Head of caudate nucleus (tissue), 42 donors: ENCODE data around the gene BACH2.
"Not testable (repeated sequence)": the region's sequence is repeated elsewhere in the genome, so short reads cannot be mapped to it uniquely, and the experiment has no call there.

Experiments used
- DNase-seq, 42 donors: peaks; one replicate each; pipeline versions ENCODE4 v3.0.0 to v3.0.0-alpha.2; 2020 to 2021; ENCODE audit warnings: mixed read lengths in 7 of 42
- intact Hi-C: fragments of 100-400 bp; cut with DNase I; formaldehyde crosslinking; loops from one replicate; pipeline ENCODE4 v1.15.0; 2022

BACH2 gene

DNA sequence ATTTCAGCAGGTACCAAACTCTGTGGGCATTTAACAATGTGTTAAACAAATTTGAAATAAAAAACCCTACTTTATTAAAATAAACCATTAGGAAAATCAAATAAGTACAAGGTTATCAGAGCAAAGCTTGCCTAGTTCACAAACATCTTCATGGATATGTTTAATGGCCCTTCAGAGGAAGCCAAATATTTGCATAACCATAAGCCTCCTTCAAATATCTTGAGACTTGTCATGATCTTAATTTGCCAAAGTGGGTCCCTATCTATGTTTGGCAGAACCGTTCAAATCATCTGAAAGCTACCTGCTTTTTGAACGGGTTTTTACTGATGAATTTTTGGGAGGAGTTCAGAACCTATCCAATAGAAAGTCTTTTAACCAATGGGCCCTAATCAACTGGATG is 176.3 kb downstream of the BACH2 start:
- intact Hi-C loops = no loop called here
- DNase-seq = no peak

DNA sequence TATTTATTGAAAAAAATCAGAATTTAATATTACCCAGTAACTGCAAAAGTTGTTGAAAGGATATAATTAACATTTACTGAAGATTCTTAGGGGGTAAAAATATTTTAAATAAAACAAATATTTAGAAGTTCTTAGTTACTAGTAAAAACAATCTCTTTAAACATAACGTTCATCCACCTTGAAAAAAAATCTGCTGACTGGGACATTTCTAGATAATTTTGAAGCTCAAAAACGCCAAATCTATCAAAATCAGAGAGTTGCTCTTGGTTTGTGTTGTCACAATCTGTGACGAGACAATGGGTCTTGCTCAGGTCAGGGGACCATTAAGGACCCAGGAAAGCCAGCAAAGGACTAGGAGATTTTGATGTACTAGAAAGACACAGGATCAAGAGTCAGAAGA is 177.0 kb downstream of the BACH2 start:
- no peak for DNase-seq
- intact Hi-C loops = no loop called here

DNA sequence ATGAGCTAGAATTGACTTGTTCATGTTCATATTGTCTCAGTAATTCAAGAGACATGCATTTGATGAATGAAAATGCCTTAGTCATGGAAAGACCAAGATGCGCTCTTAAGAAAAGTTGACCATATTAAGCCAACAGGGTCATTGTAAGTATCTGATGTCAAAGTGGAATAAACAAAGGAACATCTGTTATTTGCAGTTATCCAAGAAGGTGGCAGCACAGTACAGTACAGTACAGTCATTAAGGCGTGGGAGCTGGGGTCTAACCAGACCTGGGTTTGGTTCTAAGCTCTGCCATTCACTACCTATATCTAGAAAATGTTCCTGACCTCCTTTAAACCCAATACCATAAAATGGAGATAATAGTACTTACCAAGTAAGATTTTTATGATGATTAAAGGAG is 178.1 kb downstream of the BACH2 start:
- intact Hi-C loops = no loop called here
- DNase-seq = no peak

DNA sequence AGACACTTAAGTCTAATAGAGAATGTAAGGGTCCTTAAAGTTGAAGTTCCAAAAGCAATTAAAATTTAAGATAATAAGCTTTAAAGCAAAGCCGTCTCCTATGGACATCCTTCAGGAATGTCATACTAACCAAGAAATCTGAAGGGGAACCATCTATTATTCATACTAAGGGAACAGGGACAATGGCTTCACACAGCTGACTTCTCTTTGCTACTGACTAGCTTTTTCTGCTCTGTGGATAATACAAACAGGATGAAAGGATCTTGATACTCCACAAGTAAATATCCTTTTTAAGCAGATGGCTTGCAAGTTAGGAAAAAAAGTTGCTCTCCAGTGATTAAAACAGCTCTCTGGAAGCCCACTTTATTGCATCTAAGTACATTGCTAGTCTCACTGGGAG is 178.6 kb downstream of the BACH2 start:
- DNase-seq = no peak
- intact Hi-C loops = no loop called here

DNA sequence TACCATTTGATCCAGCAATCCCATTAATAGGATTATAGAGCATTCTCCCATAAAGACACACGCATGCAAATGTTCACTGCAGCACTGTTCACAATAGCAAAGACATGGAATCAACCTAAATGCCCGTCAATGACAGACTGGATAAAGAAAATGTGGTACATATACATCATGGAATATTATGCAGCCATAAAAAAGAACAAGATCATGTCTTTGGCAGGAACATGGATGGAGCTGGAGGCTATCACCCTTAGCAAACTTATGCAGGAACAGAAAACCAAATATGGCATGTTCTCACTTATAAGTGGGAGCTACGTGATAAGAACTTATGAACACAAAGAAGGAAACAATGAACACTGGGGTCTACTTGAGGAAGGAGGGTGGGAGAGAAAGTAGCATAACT is 180.5 kb downstream of the BACH2 start:
- DNase-seq, intact Hi-C loops: not testable (repeated sequence)

DNA sequence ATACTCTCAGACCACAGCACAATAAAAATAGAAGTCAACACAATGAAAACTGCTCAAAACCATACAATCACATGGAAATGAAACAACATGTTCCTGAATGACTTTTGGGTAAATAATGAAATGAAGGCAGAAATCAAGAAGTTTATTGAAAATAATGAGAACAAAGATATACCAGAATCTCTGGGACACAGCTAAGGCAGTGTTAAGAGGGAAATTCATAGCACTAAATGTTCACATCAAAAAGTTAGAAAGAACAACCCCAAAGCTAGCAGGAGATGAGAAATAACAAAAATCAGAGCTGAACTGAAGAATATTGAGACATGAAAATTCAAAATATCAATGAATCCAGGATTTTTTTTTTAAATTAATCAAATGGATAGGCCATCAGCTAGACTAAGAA is 183.3 kb downstream of the BACH2 start:
- no peak for DNase-seq
- intact Hi-C loops = no loop called here

DNA sequence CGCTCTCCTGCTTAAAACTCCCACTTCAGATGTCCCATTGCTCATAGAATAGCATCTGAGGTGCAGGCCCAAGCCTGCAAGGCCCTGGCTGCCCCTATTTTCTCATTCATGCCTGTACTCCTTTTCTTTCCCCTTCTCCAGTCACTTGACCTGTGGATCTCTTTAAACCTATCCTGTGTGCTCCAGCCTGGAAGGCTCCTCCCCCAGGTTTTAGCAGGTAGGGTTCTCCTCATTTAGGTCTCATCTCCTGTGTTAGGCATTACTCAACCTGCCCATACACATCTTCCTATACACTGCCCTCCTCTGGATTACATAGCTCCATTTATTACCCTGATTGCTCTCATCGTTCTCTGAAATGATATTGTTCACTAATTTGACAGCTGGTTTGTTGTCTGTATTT is 185.3 kb downstream of the BACH2 start:
- intact Hi-C loops = no loop called here
- no peak for DNase-seq

DNA sequence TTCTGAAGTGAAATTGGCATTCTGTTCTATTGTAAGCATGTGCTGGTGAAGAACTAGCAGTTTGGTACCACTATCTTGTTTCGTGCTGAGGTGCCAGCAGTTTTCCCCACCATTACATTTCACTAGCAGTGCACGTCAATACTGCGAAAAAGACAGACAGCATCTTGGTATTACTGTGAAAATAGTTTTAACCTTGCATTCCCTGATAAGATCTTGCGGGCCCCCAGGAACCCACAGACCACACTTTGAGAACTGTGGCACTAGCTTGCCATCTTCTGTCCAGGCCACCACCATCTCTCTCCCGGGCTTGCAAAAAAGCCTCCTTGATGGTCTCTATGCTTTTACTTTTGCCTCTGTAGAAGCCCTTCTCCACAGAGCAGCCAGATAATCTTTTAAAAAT is 185.7 kb downstream of the BACH2 start:
- intact Hi-C loops = no loop called here

DNA sequence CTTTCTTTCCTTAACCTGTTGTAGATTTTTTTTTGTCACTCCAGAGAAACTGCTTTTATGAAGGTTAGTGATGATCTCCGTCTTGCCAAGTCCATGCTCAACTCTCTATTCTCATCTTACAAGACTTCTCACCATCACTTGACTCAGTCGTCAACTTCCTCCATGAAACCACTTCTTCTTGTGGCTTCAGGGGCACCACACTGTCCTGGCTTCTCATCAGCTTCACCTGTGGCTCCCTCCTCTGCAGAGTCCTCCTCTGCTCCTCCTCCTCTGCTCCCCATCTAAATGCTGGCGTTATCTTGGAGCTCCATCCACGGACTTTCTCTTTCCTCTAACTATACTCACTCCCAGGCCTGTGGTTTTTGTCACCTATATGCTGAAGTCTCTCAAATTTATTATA is 187.5 kb downstream of the BACH2 start:
- intact Hi-C loops = no loop called here
- no peak for DNase-seq

More for the DNA sequence above, 185.7 kb downstream of the BACH2 start:
- no peak for DNase-seq

DNA sequence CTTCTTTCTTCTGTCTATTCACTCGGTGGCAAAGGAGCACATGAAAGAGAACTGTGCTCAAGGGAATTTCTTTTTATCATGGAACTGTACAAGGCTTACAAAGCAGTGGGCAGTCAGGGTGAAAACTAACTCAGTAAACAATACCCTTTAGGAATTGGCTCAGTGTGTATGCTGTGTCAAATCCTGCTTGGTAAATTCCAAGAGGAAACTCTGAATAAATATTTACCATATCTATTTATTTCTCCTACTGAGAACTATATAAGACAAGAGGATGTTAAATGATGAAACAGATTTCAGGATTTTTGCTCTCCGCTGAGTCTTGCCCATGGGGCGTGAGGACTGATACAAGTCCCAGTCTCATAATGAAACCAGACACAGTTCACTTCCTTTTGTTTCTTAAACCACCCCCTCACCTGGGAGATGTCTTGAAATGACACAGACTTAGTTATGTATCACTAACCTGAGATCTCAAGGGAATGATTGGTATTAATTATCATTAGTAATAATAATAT is 188.8 kb downstream of the BACH2 start:
- intact Hi-C loops = no loop called here
- no peak for DNase-seq

DNA sequence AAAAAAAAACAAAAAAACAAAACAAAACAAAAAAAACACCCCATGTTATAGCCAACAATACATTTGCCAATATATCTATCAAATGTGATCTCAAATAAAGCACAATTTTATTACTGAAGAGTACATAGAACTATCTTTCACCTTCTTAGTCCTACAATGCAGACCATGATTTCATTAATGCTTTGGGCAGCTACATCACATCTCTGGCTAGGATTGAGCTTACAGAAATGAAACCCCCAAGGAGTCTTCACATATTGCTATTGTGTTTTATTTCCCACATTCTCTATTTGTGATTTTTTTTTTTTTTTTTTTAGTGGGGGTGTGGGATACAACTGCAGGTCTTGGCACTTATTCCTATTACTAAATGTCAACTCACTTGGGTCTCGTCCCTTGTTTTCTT is 189.3 kb downstream of the BACH2 start:
- intact Hi-C loops = no loop called here
- DNase-seq = no peak

DNA sequence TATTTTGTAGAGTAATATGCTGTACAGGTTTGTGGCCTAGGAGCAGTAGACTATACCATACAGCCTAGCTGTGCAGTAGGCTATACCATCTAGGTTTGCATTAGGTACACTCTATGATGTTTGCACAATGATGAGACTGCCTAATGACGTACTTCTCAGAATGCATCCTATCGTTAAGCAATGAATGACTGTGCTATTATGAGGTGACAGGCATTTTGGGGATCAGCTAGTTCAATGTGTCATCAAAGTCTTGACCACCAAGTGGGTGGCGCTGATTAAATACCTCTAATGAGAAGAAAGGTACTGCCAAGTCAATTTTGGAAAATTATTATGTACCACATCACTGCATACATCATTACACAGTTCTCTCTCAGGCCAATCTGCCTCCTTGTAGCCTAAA is 190.2 kb downstream of the BACH2 start:
- intact Hi-C loops = no loop called here
- DNase-seq = no peak

DNA sequence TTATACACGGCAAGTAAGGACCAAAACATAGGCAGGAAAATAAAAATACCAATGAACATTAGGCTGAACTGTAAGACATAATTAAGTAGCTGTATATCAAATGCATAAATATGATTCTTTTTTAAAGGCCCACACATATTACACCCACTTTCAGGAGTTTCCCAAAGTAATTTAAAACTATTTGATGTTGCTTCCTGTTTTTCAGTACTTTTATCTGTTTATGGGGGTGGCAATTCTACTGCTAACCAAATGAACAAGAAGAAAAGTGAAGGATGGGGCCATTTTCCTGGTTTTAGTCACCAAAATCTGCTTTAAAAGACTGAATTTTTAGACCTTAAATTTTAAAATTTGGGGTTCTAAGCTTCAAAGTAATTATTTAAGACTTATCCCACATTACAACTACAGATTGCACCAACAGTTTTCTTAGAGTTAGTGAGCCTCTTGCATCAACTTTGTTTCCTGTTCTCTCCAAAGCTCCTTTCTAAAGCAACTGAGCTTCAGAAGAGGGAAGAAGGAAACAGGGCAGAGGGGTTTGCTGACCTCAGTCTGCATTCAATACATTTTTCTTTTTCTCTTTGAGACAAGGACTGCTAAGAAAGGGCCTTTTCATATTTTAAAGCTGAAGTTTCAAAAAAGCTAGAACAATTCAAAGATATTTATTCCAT is 191.0 kb downstream of the BACH2 start:
- DNase-seq = no peak
- intact Hi-C loops = no loop called here

DNA sequence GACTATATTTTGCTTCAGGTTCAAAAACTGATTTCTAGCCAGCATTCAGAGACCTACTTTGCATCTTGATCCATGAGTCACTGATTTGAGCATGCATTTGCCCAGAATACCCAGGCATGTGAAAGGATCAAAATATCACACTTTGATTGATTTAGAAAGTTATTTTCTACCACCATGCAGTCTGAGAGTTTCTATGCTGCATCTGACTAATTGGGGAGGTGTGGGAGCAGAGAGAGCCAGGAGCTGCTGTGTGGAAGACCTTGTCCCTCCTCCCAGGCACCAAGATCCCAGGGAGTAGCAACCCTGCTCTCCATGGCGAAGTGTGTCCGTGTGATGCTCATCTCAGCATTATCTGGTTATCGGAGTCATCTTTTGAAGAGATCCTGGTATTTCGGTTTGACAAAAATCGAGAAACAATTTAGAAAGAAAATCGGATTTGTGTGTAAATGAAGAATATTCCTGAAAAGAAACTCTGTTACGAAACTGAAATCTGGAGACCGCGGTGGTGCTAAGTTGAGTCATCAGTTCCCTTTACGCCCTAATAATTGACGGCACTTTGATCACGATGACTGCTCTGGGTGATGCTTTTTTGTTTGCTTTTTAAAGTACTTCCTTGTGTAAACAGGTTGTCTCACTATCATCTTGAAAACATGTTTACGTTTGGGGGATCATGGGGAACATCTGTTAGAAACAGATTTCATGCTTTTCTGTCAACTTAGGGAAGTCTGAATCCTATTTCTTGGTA is 193.4 kb downstream of the BACH2 start:
- intact Hi-C loops = no loop called here
- DNase-seq = peak in 10 of 42 donors; percentile 13 to 64 (median 30)

DNA sequence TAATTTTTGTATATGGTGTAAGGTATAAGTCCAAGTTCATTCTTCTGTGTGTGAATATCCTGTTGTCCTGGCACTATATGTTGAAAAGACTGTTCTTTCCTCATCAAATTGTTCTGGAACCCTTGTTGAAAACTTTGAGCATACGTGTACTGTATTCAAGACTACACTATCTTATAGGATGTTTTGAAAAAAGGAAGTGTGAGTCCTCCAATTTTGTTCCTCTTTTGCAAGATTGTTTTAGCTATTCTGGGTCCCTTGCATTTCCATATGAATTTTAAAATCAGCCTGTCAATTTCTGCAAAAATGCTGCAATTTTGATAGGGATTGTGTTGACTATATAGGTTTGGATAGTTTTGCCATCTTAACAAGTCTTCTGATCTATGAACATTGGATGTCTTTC is 195.2 kb downstream of the BACH2 start:
- intact Hi-C loops = no loop called here

DNA sequence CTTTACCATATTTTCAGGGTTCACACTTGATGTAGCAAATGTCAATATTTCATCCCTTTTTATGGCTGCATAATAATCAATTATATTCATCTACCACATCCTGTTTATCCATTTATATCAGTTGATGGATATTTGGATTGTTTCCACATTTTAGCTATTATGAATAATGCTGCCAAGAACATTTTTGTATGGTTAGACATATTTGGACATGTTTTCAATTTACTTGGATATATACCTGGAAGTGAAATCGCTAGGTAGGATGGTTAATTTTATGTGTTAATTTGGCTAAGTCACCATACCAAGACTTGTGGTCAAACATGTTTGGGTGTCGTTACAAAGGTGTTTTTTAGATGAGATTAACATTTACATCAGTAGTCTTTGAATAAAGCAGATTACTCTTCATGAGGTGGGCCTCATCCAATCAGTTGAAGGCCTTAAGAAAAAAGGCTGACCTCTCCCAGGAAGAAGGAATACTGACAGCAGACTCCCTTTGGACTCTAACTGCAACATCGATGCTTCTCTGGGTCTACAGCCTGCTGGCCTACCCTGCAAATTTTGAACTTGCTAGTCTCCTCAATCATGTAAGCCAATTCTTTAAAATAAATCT is 196.5 kb downstream of the BACH2 start:
- intact Hi-C loops = no loop called here
- DNase-seq = no peak

More for the DNA sequence above, 195.2 kb downstream of the BACH2 start:
- DNase-seq = no peak

DNA sequence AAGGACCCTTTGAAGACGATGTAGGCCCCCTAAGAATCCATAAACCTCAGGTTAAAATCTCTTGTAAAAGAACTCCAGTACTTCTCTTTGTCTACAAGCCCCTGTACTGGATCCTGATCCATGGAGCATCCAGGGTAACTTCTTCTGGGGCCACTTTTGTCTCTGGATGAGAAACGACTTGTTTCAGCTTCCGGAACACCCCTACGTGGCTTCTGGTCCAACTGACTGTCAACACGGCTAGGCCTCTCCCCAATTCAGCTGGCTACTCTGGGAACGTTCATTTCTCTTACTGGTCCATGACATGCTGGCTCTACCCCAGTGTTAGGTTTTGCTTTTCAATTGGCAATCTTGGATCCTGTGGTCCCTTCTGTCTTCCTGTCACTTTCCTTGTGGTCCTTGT is 198.0 kb downstream of the BACH2 start:
- intact Hi-C loops = loop anchor here (10.0 kb wide), 2 partner anchors 116 to 196 kb away; partner anchors contain the start of gene BACH2
- DNase-seq = no peak

DNA sequence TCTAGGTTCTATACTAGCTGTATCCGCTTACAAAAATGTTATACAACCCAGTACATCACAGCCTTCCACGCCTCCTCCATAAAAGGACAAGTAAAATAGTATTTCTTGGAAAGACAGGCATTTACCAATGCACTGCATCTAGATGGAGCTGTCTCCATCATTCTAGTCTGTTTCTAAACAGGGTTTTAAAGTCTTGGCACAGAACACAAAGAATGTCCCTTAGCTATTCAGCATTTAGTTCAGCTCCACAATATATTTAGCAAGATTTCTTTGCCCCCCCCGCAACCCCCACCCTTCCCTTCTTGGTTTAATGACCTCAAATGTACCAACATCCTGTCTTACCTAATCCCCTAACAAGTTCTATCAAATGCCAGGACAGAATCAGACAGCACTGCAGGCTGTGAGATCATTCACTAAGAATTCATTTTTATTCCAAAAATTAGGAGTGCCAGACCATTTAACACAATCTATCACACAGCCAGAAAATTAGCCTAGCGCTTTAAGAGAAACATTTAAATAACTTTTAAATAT is 198.6 kb downstream of the BACH2 start:
- DNase-seq = peak in 7 of 42 donors; percentile 19 to 60 (median 28)
- intact Hi-C loops = loop anchor here (10.0 kb wide), 2 partner anchors 117 to 197 kb away; partner anchors contain the start of gene BACH2

DNA sequence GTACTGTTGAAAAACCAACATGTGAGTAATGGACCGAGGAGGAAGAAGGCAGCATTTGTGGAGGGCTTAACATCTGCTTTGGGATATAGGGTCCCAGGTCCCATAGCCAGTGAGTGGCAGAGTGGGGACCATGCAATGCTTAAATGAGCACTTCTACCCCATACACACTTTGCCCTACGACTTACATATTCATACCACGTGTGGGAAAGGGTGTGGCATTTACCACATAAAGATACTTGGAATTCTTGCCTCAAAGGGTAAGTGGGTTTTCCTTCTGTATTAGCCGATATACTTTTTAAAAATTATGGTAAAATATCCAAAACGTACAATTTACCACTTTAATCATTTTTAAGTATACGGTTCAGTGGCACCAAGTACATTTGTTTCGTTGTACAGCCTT is 199.3 kb downstream of the BACH2 start:
- DNase-seq = no peak
- intact Hi-C loops = loop anchor here (10.0 kb wide), 2 partner anchors 117 to 197 kb away; partner anchors contain the start of gene BACH2

DNA sequence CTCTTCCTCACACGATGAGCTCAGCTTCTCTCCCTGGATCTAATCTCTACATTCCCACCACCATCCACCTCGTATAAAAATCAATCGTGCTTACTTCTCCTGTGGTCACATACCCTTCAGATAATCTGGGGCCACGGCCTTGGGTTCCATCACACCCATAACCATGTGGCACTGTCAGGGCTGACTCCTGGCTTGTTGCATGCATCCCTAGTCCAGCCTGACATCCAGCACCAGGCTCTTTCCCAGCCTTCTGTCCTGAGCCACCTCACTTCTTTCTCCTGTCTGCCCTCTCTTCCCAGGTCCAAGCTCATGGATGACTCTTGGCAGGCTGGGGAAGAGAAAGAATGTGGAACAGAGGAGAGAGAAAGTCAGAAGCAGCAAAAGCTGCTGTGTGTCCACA is 199.8 kb downstream of the BACH2 start:
- no peak for DNase-seq
- intact Hi-C loops = loop anchor here (10.0 kb wide), 2 partner anchors 118 to 198 kb away; partner anchors contain the start of gene BACH2
